Neural crest cell (in vitro differentiated cells): ENCODE data around the gene SLX9. TPM values are rescaled to one million over a fixed set of nuclear protein-coding genes. Genes with fewer than 3 reads are reported as not detected.
A peak's percentile ranks its signal among the peaks of the same experiment; 100 is the strongest.

ENCODE experiments used
- DNase-seq: peaks from one replicate; pipeline ENCODE4 v3.0.0; 2021; ENCODE audit warnings: low read depth, mixed read lengths, low spot score
- H3K27ac Mint-ChIP-seq: one replicate; pipeline ENCODE4 v1.8.0; 2021; ENCODE audit warnings: mild to moderate bottlenecking, mixed read lengths; ENCODE audit not compliant: unreplicated experiment
- H3K27me3 Mint-ChIP-seq: 2 replicates; pipeline ENCODE4 v1.8.0; 2021; ENCODE audit warnings: low read depth, mild to moderate bottlenecking, mixed read lengths
- H3K36me3 Mint-ChIP-seq: 2 replicates; pipeline ENCODE4 v1.8.0; 2021; ENCODE audit warnings: low read depth, mild to moderate bottlenecking, mixed read lengths
- H3K4me1 Mint-ChIP-seq: 2 replicates; pipeline ENCODE4 v1.8.0; 2021; ENCODE audit warnings: mixed read lengths
- H3K4me3 Mint-ChIP-seq: one replicate; pipeline ENCODE4 v1.8.0; 2021; ENCODE audit warnings: mild to moderate bottlenecking, mixed read lengths
- H3K9me3 Mint-ChIP-seq: 2 replicates; pipeline ENCODE4 v1.8.0; 2021; ENCODE audit warnings: mixed read lengths
- CTCF ChIP-seq: fragments of 200-600 bp; sonication (generic); conservative IDR thresholded peaks from 2 replicates; pipeline ENCODE4 v1.5.0; 2021; ENCODE audit warnings: antibody characterized with exemption, mild to moderate bottlenecking
- total RNA-seq: library from RNA; stranded (reverse); gene quantifications from 2 replicates; pipeline ENCODE4 v1.2.1, GENCODE V29; 2021

SLX9 gene
- total RNA-seq, 1 donor from 2014 or later, result 42.3 TPM

- Mint-ChIP-seq H3K27me3 (peaks cover 55% of the 10 kb centered on the region), H3K27ac (no peak overlapping the region), H3K36me3 (no peaks in the 10 kb centered on the region), H3K9me3 (no peaks in the 10 kb centered on the region), H3K4me1 (peaks cover 12% of the 10 kb centered on the region), H3K4me3 (peak overlapping the region; percentile 34)
- no peak for TF ChIP-seq CTCF
- DNase-seq, result no peak
Observed at GRCh38 chr21:44934276-44934675, 5.6 kb upstream of the SLX9 start.

- no peak overlapping the region for H3K27ac Mint-ChIP-seq
- peaks cover 48% of the 10 kb centered on the region for H3K27me3 Mint-ChIP-seq
- H3K4me1 Mint-ChIP-seq, result peaks cover 13% of the 10 kb centered on the region
- H3K36me3 Mint-ChIP-seq, result no peaks in the 10 kb centered on the region
- H3K9me3 Mint-ChIP-seq, result no peaks in the 10 kb centered on the region
- DNase-seq, result no peak
- peak overlapping the region; percentile 34 for H3K4me3 Mint-ChIP-seq
- TF ChIP-seq CTCF, result no peak
Observed at GRCh38 chr21:44934797-44935532, 4.9 kb upstream of the SLX9 start.

- H3K4me1 Mint-ChIP-seq, result peaks cover 15% of the 10 kb centered on the region
- H3K27me3 Mint-ChIP-seq, result peaks cover 42% of the 10 kb centered on the region
- TF ChIP-seq CTCF, result no peak
- H3K9me3 Mint-ChIP-seq, result no peaks in the 10 kb centered on the region
- H3K4me3 Mint-ChIP-seq, result no peak overlapping the region
- no peaks in the 10 kb centered on the region for H3K36me3 Mint-ChIP-seq
- no peak for DNase-seq
- no peak overlapping the region for H3K27ac Mint-ChIP-seq
Observed at GRCh38 chr21:44935533-44935927, 4.3 kb upstream of the SLX9 start.

- H3K27ac Mint-ChIP-seq, result peak overlapping the region; percentile 71
- peaks cover 14% of the 10 kb centered on the region for H3K27me3 Mint-ChIP-seq
- H3K36me3 Mint-ChIP-seq, result no peaks in the 10 kb centered on the region
- H3K9me3 Mint-ChIP-seq, result no peaks in the 10 kb centered on the region
- no peak for DNase-seq
- H3K4me3 Mint-ChIP-seq, result peak overlapping the region; percentile 91
- TF ChIP-seq CTCF, result no peak
- peaks cover 26% of the 10 kb centered on the region for H3K4me1 Mint-ChIP-seq
Observed at GRCh38 chr21:44938772-44939531, 877 bp upstream of the SLX9 start.

GRCh38 chr21:44940116-44940631, 345 bp downstream of the SLX9 start:
- Mint-ChIP-seq H3K9me3 (no peaks in the 10 kb centered on the region), H3K27ac (peak overlapping the region; percentile 35), H3K27me3 (peaks cover 4% of the 10 kb centered on the region), H3K4me1 (peaks cover 26% of the 10 kb centered on the region), H3K36me3 (no peaks in the 10 kb centered on the region), H3K4me3 (peak overlapping the region; percentile 91)
- no peak for TF ChIP-seq CTCF
- DNase-seq, result no peak
